SK-N-MC (cell line): ENCODE results near the gene SRBD1.

Experiments
- DNase-seq: peaks from one replicate; pipeline ENCODE4 v3.0.0-alpha.2; 2011; ENCODE audit warnings: low read depth, low spot score
- H3K27ac ChIP-seq: fragments of 200-600 bp; sonication (generic); 2 replicates; pipeline ENCODE4 v1.5.1; 2016; ENCODE audit warnings: mixed run types
- H3K36me3 ChIP-seq: fragments of 200-600 bp; sonication (generic); 2 replicates; pipeline ENCODE4 v1.6.1; 2017; ENCODE audit warnings: antibody characterized with exemption, low read length, mixed read lengths; ENCODE audit not compliant: insufficient read depth
- H3K4me3 ChIP-seq: fragments of 200-600 bp; sonication (generic); 2 replicates; pipeline ENCODE4 v1.5.1; 2016
- H3K9ac ChIP-seq: fragments of 200-600 bp; sonication (generic); 2 replicates; pipeline ENCODE4 v1.8.0; 2017; ENCODE audit warnings: mixed run types, mixed read lengths; ENCODE audit not compliant: insufficient read length
- H3K9me3 ChIP-seq: fragments of 200-600 bp; sonication (generic); 2 replicates; pipeline ENCODE4 v1.6.1; 2017; ENCODE audit warnings: low read depth, mild to moderate bottlenecking, antibody characterized with exemption, low read length, moderate library complexity, mixed read lengths
- EZH2 ChIP-seq: fragments of 200-600 bp; sonication (generic); IDR thresholded peaks from one replicate; pipeline ENCODE4 v1.6.1; 2017; ENCODE audit warnings: antibody characterized with exemption
- FOXP2 ChIP-seq: optimal IDR thresholded peaks from 2 replicates; pipeline ENCODE3; 2011; ENCODE audit warnings: mild to moderate bottlenecking, moderate library complexity; ENCODE audit not compliant: insufficient read depth; ENCODE audit errors: extremely low read length, control extremely low read depth
- POLR2AphosphoS5 ChIP-seq: IDR thresholded peaks from 2 replicates; pipeline ENCODE4 v1.6.1; 2012; ENCODE audit warnings: mild to moderate bottlenecking, low read depth, low read length, borderline replicate concordance

Gene SRBD1

GRCh38 chr2:45611020-45611859, at the start of gene SRBD1:
SRBD1 (minus strand) TSS chr2:45611267; CDS start chr2:45605441, 5,826 bp downstream.
- DNase-seq: peak; percentile 35

GRCh38 chr2:45654250-45654649, 43.2 kb upstream of the SRBD1 start:
- Histone ChIP-seq H3K36me3 (no peaks in the 10 kb centered on the region), H3K4me3 (no peak overlapping the region), H3K9me3 (no peaks in the 10 kb centered on the region), H3K9ac (no peak overlapping the region), H3K27ac (no peak overlapping the region)
- TF ChIP-seq FOXP2 (no peak), EZH2 (no peak), POLR2AphosphoS5 (no peak)
- DNase-seq: no peak

More at GRCh38 chr2:45611020-45611859, at the start of gene SRBD1:
- Histone ChIP-seq H3K4me3 (peak within 1 kb of the TSS; percentile 93), H3K36me3 (no peaks in the 10 kb centered on the region), H3K9ac (peak within 1 kb of the TSS; percentile 86), H3K9me3 (no peaks in the 10 kb centered on the region), H3K27ac (peak within 1 kb of the TSS; percentile 88)
- TF ChIP-seq POLR2AphosphoS5 (peak; percentile 93), EZH2 (no peak)

GRCh38 chr2:45653122-45653913, 42.3 kb upstream of the SRBD1 start:
- TF ChIP-seq POLR2AphosphoS5 (no peak), FOXP2 (no peak), EZH2 (no peak)
- H3K9ac ChIP-seq: no peak overlapping the region
- no peaks in the 10 kb centered on the region for H3K36me3 ChIP-seq
- no peak overlapping the region for H3K27ac ChIP-seq
- H3K9me3 ChIP-seq: no peaks in the 10 kb centered on the region
- no peak overlapping the region for H3K4me3 ChIP-seq
- DNase-seq: no peak

GRCh38 chr2:45652090-45653031, 41.3 kb upstream of the SRBD1 start:
- Histone ChIP-seq H3K9ac (no peak overlapping the region), H3K9me3 (no peaks in the 10 kb centered on the region), H3K36me3 (no peaks in the 10 kb centered on the region), H3K27ac (no peak overlapping the region), H3K4me3 (peak overlapping the region; percentile 92)
- no peak for TF ChIP-seq EZH2
- TF ChIP-seq POLR2AphosphoS5: no peak
- no peak for TF ChIP-seq FOXP2
- no peak for DNase-seq

GRCh38 chr2:45651415-45652089, 40.5 kb upstream of the SRBD1 start, which contains the start of gene PRKCE:
PRKCE (plus strand) TSS chr2:45651675.
- no peak for DNase-seq
- Histone ChIP-seq H3K36me3 (no peaks in the 10 kb centered on the region), H3K9me3 (no peaks in the 10 kb centered on the region), H3K27ac (no peak within 1 kb of the TSS), H3K9ac (peak within 1 kb of the TSS; percentile 54), H3K4me3 (peak within 1 kb of the TSS; percentile 92)
- TF ChIP-seq EZH2 (no peak), FOXP2 (no peak), POLR2AphosphoS5 (no peak)

- Histone ChIP-seq H3K27ac (no peak overlapping the region), H3K9ac (peak overlapping the region; percentile 54), H3K9me3 (no peaks in the 10 kb centered on the region), H3K36me3 (no peaks in the 10 kb centered on the region), H3K4me3 (peak overlapping the region; percentile 92)
- DNase-seq: peak; percentile 14
- TF ChIP-seq POLR2AphosphoS5 (no peak), FOXP2 (peak; percentile 34), EZH2 (no peak)
Measured at GRCh38 chr2:45650851-45651414, 39.9 kb upstream of the SRBD1 start.
